Measurements from ENCODE around the gene DOCK3. TPM values are rescaled to one million over a fixed set of nuclear protein-coding genes. Genes with fewer than 3 reads are reported as not detected.

Gene DOCK3
- total RNA-seq, 1 experiment from 2014 or later = 0.47 TPM

- Histone ChIP-seq H3K27me3 (replicated peaks; ENCODE audit: insufficient read depth, low read depth, low read length, poor library complexity) (no peaks in the 10 kb centered on the region), H3K4me3 (ENCODE audit: low read depth, low read length, poor library complexity, severe bottlenecking) (no peak overlapping the region), H3K4me1 (ENCODE audit: insufficient read depth, low read length, poor library complexity, severe bottlenecking) (no peaks in the 10 kb centered on the region), H3K9me3 (ENCODE audit: low read depth, low read length, poor library complexity, severe bottlenecking) (no peaks in the 10 kb centered on the region), H3K36me3 (ENCODE audit: insufficient read depth, low read length, poor library complexity, severe bottlenecking) (no peaks in the 10 kb centered on the region), H3K27ac (ENCODE audit: low read depth, low read length, poor library complexity, severe bottlenecking) (no peak overlapping the region)
- no peak for DNase-seq (ENCODE audit: low spot score)
- intact Hi-C loops (cut with micrococcal nuclease; ENCODE audit: unreplicated experiment) = no loop called here
- TF ChIP-seq EZH2 (IDR thresholded peaks at IDR 0.05; ENCODE audit: borderline replicate concordance, low read depth, low read length, poor library complexity, severe bottlenecking) (no peak), CTCF (conservative IDR thresholded peaks at IDR 0.05; ENCODE audit: low read depth, low read length) (no peak)
- POLR2A ChIA-PET (ENCODE audit: low non-redundant PET) = no interaction called here
- no TSS peak for BruUV-seq (replicated peaks)
- CTCF ChIA-PET = no interaction called here
Observed at GRCh38 chr3:50986726-50987125, 312.0 kb downstream of the DOCK3 start.

- Histone ChIP-seq H3K4me1 (ENCODE audit: insufficient read depth, low read length, poor library complexity, severe bottlenecking) (no peaks in the 10 kb centered on the region), H3K27ac (ENCODE audit: low read depth, low read length, poor library complexity, severe bottlenecking) (no peak overlapping the region), H3K27me3 (replicated peaks; ENCODE audit: insufficient read depth, low read depth, low read length, poor library complexity) (no peaks in the 10 kb centered on the region), H3K36me3 (ENCODE audit: insufficient read depth, low read length, poor library complexity, severe bottlenecking) (no peaks in the 10 kb centered on the region), H3K9me3 (ENCODE audit: low read depth, low read length, poor library complexity, severe bottlenecking) (no peaks in the 10 kb centered on the region), H3K4me3 (ENCODE audit: low read depth, low read length, poor library complexity, severe bottlenecking) (no peak overlapping the region)
- ChIA-PET CTCF (no interaction called here), POLR2A (ENCODE audit: low non-redundant PET) (no interaction called here)
- no TSS peak for BruUV-seq (replicated peaks)
- TF ChIP-seq CTCF (conservative IDR thresholded peaks at IDR 0.05; ENCODE audit: low read depth, low read length) (no peak), EZH2 (IDR thresholded peaks at IDR 0.05; ENCODE audit: borderline replicate concordance, low read depth, low read length, poor library complexity, severe bottlenecking) (no peak)
- DNase-seq (ENCODE audit: low spot score) = no peak
- intact Hi-C loops (cut with micrococcal nuclease; ENCODE audit: unreplicated experiment) = no loop called here
Observed at GRCh38 chr3:50994537-50994936, 319.8 kb downstream of the DOCK3 start.

GRCh38 chr3:50995085-50995824 is 320.5 kb downstream of the DOCK3 start:
- no peak for TF ChIP-seq CTCF (conservative IDR thresholded peaks at IDR 0.05; ENCODE audit: low read depth, low read length)
- TF ChIP-seq EZH2 (IDR thresholded peaks at IDR 0.05; ENCODE audit: borderline replicate concordance, low read depth, low read length, poor library complexity, severe bottlenecking) = no peak
- DNase-seq (ENCODE audit: low spot score) = no peak
- H3K27me3 ChIP-seq (replicated peaks; ENCODE audit: insufficient read depth, low read depth, low read length, poor library complexity) = no peaks in the 10 kb centered on the region
- no peak overlapping the region for H3K4me3 ChIP-seq (ENCODE audit: low read depth, low read length, poor library complexity, severe bottlenecking)
- no peaks in the 10 kb centered on the region for H3K36me3 ChIP-seq (ENCODE audit: insufficient read depth, low read length, poor library complexity, severe bottlenecking)
- POLR2A ChIA-PET (ENCODE audit: low non-redundant PET) = no interaction called here
- H3K27ac ChIP-seq (ENCODE audit: low read depth, low read length, poor library complexity, severe bottlenecking) = no peak overlapping the region
- H3K9me3 ChIP-seq (ENCODE audit: low read depth, low read length, poor library complexity, severe bottlenecking) = no peaks in the 10 kb centered on the region
- CTCF ChIA-PET = no interaction called here
- no peaks in the 10 kb centered on the region for H3K4me1 ChIP-seq (ENCODE audit: insufficient read depth, low read length, poor library complexity, severe bottlenecking)
- intact Hi-C loops (cut with micrococcal nuclease; ENCODE audit: unreplicated experiment) = no loop called here
- no TSS peak for BruUV-seq (replicated peaks)
